Panc1 (cell line): ENCODE results near the gene PTPN1. TPM values are rescaled to one million over a fixed set of nuclear protein-coding genes. Genes with fewer than 3 reads are reported as not detected.

Experiments
- ATAC-seq: fragments of 200-7000 bp; cut with Tn5 transposase; 2 replicates; pipeline ENCODE4 v1.9.1; 2020; ENCODE audit warnings: mild to moderate bottlenecking, moderate library complexity
- BruUV-seq: library from RNA; stranded (reverse); fragments of 400-500 nt; replicated peaks from 2 replicates; lab custom pipeline; 2021; lab: Mats Ljungman, UMichigan
- CTCF ChIA-PET: fragments of 300-600 bp; sonication (Branson Sonifier 250); formaldehyde crosslinking; loops from one replicate; lab custom pipeline; 2022; ENCODE audit warnings: antibody characterized with exemption; lab: Charles Lee
- POLR2A ChIA-PET: fragments of 300-600 bp; sonication (Branson Sonifier 250); formaldehyde crosslinking; loops from one replicate; lab custom pipeline; 2022; ENCODE audit warnings: antibody characterized with exemption; lab: Charles Lee
- DNase-seq: peaks from one replicate; pipeline ENCODE4 v3.0.0-alpha.2; 2010; ENCODE audit warnings: low read depth, low spot score
- H3K27ac ChIP-seq: 2 replicates; pipeline ENCODE4 v1.5.1; 2011; ENCODE audit warnings: mild to moderate bottlenecking, low read length, inconsistent platforms
- H3K27me3 ChIP-seq: fragments of 200-500 bp; sonication (Bioruptor generic); 2 replicates; pipeline ENCODE4 v1.6.0; 2014; ENCODE audit warnings: low read length, inconsistent platforms; ENCODE audit not compliant: control insufficient read depth, insufficient read depth
- H3K36me3 ChIP-seq: fragments of 200-500 bp; sonication (Bioruptor generic); 2 replicates; pipeline ENCODE4 v1.5.1; 2014; ENCODE audit warnings: inconsistent platforms, mild to moderate bottlenecking, low read length, moderate library complexity; ENCODE audit not compliant: control insufficient read depth, insufficient read depth
- H3K4me1 ChIP-seq: 2 replicates; pipeline ENCODE4 v1.5.1; 2011; ENCODE audit warnings: inconsistent platforms, mild to moderate bottlenecking, low read length, moderate library complexity; ENCODE audit not compliant: control insufficient read depth, insufficient read depth
- H3K4me3 ChIP-seq, 2 experiments: 2 replicates each; pipeline ENCODE4 v1.5.1; 2011 to 2012; ENCODE audit warnings: low read depth in 2 of 2, low read length in 2 of 2, mild to moderate bottlenecking in 2 of 2, inconsistent platforms in 1 of 2, moderate library complexity in 1 of 2
- H3K9me3 ChIP-seq: fragments of 200-500 bp; sonication (Bioruptor generic); 2 replicates; pipeline ENCODE4 v1.5.1; 2014; ENCODE audit warnings: low read depth, mild to moderate bottlenecking, inconsistent platforms, low read length, moderate library complexity; ENCODE audit not compliant: control insufficient read depth, insufficient read depth
- CTCF ChIP-seq: fragments of 450-650 bp; IDR thresholded peaks from 2 replicates; pipeline ENCODE4 v1.5.1; 2017; ENCODE audit warnings: mild to moderate bottlenecking
- POLR2AphosphoS5 ChIP-seq: IDR thresholded peaks from 2 replicates; pipeline ENCODE4 v1.6.1; 2012; ENCODE audit warnings: mild to moderate bottlenecking, low read depth, low read length, moderate library complexity
- REST ChIP-seq, 2 experiments: IDR thresholded peaks; 2 replicates each; pipeline ENCODE4 v1.6.1; 2011 to 2012; ENCODE audit warnings: low read depth in 2 of 2, control low read depth in 1 of 2, low read length in 1 of 2, mild to moderate bottlenecking in 1 of 2, moderate library complexity in 1 of 2; ENCODE audit not compliant: insufficient read depth in 1 of 2
- SIN3A ChIP-seq: IDR thresholded peaks from 2 replicates; pipeline ENCODE4 v1.6.1; 2012; ENCODE audit warnings: low read depth, mild to moderate bottlenecking, low read length, moderate library complexity, borderline replicate concordance; ENCODE audit not compliant: insufficient read depth
- TCF7L2 ChIP-seq: IDR thresholded peaks from 2 replicates; pipeline ENCODE4 v1.6.1; 2011; ENCODE audit warnings: mild to moderate bottlenecking, low read depth, low read length, inconsistent platforms
- in situ Hi-C: cut with HindIII; loops from 2 replicates; pipeline ENCODE4 v1.10.0; 2016; ENCODE audit warnings: low sequenced_read_pairs, low pct_unique_long_range_greater_than_20kb
- intact Hi-C: fragments of 100-400 bp; cut with micrococcal nuclease; formaldehyde crosslinking; loops from one replicate; pipeline ENCODE4 v1.10.0; 2022; ENCODE audit not compliant: unreplicated experiment
- microRNA-seq: library from miRNA; unstranded; fragments of <30 nt; microRNA quantifications from one replicate; pipeline ENCODE4 v1.1.0, GENCODE V29; 2020; ENCODE audit not compliant: unreplicated experiment
- total RNA-seq: library from RNA; stranded (reverse); gene quantifications from one replicate; pipeline ENCODE4 v1.2.1, GENCODE V29; 2021; ENCODE audit not compliant: unreplicated experiment

Gene PTPN1
- total RNA-seq, 1 experiment from 2014 or later: 42.2 TPM

- ChIA-PET POLR2A (no interaction called here), CTCF (no interaction called here)
- Histone ChIP-seq H3K4me3 (no peak overlapping the region), H3K9me3 (no peaks in the 10 kb centered on the region), H3K27ac (peak overlapping the region; percentile 95), H3K36me3 (no peaks in the 10 kb centered on the region), H3K27me3 (no peaks in the 10 kb centered on the region), H3K4me1 (peaks cover 95% of the 10 kb centered on the region)
- intact Hi-C loops (no loop called here), in situ Hi-C loops (no loop called here)
- TF ChIP-seq REST (IDR thresholded peaks at IDR 0.05; ENCODE audit: insufficient read depth in 1 of 2, low read depth in 2 of 2, low read length in 1 of 2) (no peak), POLR2AphosphoS5 (no peak), CTCF (no peak), TCF7L2 (no peak), SIN3A (no peak)
- DNase-seq (no peak), ATAC-seq (no peak)
- no TSS peak for BruUV-seq
These were observed 124.0 kb downstream of the PTPN1 start for GRCh38 chr20:50634191-50634590.

Small RNA genes within 50 kb of the gene (microRNA-seq; reads per million reads assigned to microRNA genes)
- gene MIR1302-5: not detected
- gene MIR645: not detected

Other genes starting within 250 kb of the PTPN1 start
- gene RIPOR3, start 181.2 kb downstream of the PTPN1 start, total RNA-seq: 92.5 TPM
- 132 TPM for gene PARD6B, start 221.2 kb downstream of the PTPN1 start, total RNA-seq